Measurements from ENCODE around the gene DCTPP1. TPM values are rescaled to one million over a fixed set of nuclear protein-coding genes. Genes with fewer than 3 reads are reported as not detected.

The DCTPP1 gene
- total and polyA plus RNA-seq, 2 of the 13 experiments (the other 11 are each of a cell fraction or from before 2014, with no cell fraction given) = 54.8 to 74.4 TPM

GRCh38 chr16:30458561-30459394 lies 28.9 kb upstream of the DCTPP1 start (continued):
- TF ChIP-seq FOSL2 (CRISPR knock-in tag; IDR thresholded peaks at IDR 0.05) (peak; percentile 40), MLLT10 (CRISPR knock-in tag; IDR thresholded peaks at IDR 0.05) (no peak), REPIN1 (CRISPR knock-in tag; IDR thresholded peaks at IDR 0.05; ENCODE audit: borderline replicate concordance, low read depth) (peak; percentile 71; the same call in 1 of the 2 replicates), JDP2 (CRISPR knock-in tag; IDR thresholded peaks at IDR 0.05; ENCODE audit: borderline replicate concordance) (no peak), ZNF205 (CRISPR knock-in tag; IDR thresholded peaks at IDR 0.05) (peak; percentile 27; the same call in 1 of the 2 replicates), ZKSCAN5 (CRISPR knock-in tag; IDR thresholded peaks at IDR 0.05) (no peak), ZNF264 (CRISPR knock-in tag; IDR thresholded peaks at IDR 0.05) (no peak), SMAD3 (CRISPR knock-in tag; IDR thresholded peaks at IDR 0.05) (no peak), ZNF34 (CRISPR knock-in tag; IDR thresholded peaks at IDR 0.05; ENCODE audit: borderline replicate concordance) (no peak), MTA1 (CRISPR knock-in tag; IDR thresholded peaks at IDR 0.05; ENCODE audit: borderline replicate concordance) (peak; percentile 85; the same call in 1 of the 2 replicates), FOXO4 (CRISPR knock-in tag; conservative IDR thresholded peaks at IDR 0.05) (no peak), ZNF317 (CRISPR knock-in tag; IDR thresholded peaks at IDR 0.05) (peak; percentile 71; the same call in 1 of the 2 replicates)
- TF ChIP-seq, protein P1, sequence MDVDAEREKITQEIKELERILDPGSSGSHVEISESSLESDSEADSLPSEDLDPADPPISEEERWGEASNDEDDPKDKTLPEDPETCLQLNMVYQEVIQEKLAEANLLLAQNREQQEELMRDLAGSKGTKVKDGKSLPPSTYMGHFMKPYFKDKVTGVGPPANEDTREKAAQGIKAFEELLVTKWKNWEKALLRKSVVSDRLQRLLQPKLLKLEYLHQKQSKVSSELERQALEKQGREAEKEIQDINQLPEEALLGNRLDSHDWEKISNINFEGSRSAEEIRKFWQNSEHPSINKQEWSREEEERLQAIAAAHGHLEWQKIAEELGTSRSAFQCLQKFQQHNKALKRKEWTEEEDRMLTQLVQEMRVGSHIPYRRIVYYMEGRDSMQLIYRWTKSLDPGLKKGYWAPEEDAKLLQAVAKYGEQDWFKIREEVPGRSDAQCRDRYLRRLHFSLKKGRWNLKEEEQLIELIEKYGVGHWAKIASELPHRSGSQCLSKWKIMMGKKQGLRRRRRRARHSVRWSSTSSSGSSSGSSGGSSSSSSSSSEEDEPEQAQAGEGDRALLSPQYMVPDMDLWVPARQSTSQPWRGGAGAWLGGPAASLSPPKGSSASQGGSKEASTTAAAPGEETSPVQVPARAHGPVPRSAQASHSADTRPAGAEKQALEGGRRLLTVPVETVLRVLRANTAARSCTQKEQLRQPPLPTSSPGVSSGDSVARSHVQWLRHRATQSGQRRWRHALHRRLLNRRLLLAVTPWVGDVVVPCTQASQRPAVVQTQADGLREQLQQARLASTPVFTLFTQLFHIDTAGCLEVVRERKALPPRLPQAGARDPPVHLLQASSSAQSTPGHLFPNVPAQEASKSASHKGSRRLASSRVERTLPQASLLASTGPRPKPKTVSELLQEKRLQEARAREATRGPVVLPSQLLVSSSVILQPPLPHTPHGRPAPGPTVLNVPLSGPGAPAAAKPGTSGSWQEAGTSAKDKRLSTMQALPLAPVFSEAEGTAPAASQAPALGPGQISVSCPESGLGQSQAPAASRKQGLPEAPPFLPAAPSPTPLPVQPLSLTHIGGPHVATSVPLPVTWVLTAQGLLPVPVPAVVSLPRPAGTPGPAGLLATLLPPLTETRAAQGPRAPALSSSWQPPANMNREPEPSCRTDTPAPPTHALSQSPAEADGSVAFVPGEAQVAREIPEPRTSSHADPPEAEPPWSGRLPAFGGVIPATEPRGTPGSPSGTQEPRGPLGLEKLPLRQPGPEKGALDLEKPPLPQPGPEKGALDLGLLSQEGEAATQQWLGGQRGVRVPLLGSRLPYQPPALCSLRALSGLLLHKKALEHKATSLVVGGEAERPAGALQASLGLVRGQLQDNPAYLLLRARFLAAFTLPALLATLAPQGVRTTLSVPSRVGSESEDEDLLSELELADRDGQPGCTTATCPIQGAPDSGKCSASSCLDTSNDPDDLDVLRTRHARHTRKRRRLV (CRISPR knock-in tag; IDR thresholded peaks at IDR 0.05) = no peak
- TF ChIP-seq, protein P2, sequence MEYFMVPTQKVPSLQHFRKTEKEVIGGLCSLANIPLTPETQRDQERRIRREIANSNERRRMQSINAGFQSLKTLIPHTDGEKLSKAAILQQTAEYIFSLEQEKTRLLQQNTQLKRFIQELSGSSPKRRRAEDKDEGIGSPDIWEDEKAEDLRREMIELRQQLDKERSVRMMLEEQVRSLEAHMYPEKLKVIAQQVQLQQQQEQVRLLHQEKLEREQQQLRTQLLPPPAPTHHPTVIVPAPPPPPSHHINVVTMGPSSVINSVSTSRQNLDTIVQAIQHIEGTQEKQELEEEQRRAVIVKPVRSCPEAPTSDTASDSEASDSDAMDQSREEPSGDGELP (IDR thresholded peaks at IDR 0.05; ENCODE audit: borderline replicate concordance, low read depth) = no peak
- TF ChIP-seq, protein P3, sequence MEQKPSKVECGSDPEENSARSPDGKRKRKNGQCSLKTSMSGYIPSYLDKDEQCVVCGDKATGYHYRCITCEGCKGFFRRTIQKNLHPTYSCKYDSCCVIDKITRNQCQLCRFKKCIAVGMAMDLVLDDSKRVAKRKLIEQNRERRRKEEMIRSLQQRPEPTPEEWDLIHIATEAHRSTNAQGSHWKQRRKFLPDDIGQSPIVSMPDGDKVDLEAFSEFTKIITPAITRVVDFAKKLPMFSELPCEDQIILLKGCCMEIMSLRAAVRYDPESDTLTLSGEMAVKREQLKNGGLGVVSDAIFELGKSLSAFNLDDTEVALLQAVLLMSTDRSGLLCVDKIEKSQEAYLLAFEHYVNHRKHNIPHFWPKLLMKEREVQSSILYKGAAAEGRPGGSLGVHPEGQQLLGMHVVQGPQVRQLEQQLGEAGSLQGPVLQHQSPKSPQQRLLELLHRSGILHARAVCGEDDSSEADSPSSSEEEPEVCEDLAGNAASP (CRISPR knock-in tag; IDR thresholded peaks at IDR 0.05; ENCODE audit: borderline replicate concordance) = no peak; the same call in 1 of the 2 replicates
- TF ChIP-seq, protein P4, sequence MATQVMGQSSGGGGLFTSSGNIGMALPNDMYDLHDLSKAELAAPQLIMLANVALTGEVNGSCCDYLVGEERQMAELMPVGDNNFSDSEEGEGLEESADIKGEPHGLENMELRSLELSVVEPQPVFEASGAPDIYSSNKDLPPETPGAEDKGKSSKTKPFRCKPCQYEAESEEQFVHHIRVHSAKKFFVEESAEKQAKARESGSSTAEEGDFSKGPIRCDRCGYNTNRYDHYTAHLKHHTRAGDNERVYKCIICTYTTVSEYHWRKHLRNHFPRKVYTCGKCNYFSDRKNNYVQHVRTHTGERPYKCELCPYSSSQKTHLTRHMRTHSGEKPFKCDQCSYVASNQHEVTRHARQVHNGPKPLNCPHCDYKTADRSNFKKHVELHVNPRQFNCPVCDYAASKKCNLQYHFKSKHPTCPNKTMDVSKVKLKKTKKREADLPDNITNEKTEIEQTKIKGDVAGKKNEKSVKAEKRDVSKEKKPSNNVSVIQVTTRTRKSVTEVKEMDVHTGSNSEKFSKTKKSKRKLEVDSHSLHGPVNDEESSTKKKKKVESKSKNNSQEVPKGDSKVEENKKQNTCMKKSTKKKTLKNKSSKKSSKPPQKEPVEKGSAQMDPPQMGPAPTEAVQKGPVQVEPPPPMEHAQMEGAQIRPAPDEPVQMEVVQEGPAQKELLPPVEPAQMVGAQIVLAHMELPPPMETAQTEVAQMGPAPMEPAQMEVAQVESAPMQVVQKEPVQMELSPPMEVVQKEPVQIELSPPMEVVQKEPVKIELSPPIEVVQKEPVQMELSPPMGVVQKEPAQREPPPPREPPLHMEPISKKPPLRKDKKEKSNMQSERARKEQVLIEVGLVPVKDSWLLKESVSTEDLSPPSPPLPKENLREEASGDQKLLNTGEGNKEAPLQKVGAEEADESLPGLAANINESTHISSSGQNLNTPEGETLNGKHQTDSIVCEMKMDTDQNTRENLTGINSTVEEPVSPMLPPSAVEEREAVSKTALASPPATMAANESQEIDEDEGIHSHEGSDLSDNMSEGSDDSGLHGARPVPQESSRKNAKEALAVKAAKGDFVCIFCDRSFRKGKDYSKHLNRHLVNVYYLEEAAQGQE (IDR thresholded peaks at IDR 0.05; ENCODE audit: borderline replicate concordance in 1 of 2, low read depth in 1 of 2, low read length in 2 of 2) = no peak; a peak in 1 of 4 replicates

All from HepG2 (cell line).